ENCODE results near the gene CPEB2.
A peak's percentile ranks its signal among the peaks of the same experiment; 100 is the strongest.

The CPEB2 gene

GRCh38 chr4:15001869-15002658 is at the start of gene CPEB2:
Gene CPEB2, plus strand, starts transcription at chr4:15002481. Its CDS starts 193 bp downstream, at chr4:15002674.
- DNase-seq = peak; percentile 88 to 90

DNA sequence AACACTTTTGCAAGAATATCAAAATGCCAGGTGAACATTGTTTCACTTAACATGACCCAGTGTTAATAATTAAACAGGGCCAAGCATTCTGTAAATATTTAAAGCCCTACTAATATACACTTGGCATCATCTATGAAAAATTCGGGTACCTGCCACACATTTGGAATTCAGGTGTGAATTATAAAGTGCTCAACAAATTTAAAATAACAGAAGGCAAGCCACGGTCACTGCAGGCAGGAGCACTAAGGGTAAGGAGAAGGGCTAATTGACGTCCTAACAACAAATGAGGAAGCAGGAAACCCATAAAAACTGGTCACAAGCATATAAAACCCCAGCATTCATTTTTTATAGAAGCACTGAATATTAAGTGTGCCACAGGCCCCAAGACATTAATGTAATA is 43.8 kb upstream of the CPEB2 start:
- DNase-seq = no peak

DNA sequence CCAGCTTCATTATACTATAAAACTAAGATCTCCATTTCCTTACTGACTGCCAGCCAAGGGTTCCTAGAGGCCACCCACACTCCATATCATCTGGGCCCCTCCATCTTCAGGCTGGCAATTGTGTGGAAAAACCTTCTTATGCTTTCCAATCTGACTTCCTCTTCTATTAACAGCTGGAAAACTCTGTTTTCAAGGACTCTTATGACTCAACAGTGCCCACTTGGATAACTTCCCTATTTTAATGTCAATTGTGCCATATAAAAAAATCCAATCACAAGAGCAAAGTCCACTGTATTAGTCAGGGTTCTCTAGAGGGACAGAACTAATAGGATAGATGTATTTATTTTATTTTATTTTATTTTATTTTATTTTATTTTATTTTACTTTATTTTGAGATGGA is 41.0 kb upstream of the CPEB2 start:
- no peak for DNase-seq

- no peak for DNase-seq
Observed at GRCh38 chr4:14965071-14965470, 37.2 kb upstream of the CPEB2 start.

DNA sequence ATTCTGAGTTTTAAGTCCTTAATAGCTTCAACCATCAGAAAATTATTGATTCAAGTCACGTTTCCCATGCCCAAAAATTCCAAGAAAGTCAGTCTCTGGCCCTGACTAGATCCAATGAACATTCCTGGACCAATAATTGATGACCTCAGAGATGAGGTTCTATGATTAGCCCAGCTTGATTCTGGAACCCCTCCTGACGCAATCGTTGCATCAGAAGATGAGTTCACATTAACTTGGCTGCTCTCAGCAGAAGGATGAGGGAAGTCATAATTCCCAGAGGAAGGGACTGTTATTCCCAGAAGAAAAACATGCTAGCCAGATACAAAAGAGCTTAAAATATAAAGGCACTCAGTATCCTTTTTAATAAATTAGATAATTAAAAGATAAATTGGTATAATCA is 34.3 kb upstream of the CPEB2 start:
- no peak for DNase-seq

DNA sequence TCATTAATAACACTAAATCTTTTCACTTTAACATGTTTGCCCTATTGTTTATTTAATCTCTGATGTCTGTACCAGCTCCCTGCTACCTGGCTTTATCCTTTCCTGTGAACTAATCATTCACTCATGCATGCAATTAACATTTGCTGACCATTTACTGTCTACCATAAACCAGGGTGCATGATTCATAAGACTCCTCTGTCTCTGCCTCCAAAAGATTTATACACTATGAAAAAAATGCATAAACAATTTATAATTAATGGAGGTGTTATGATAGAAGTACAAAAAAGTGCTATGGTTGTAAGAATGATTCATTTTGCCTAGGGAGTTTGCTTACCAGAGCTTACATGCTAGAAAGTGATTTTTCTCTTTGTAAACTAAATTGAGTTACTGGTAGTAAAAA is 24.5 kb upstream of the CPEB2 start:
- DNase-seq = no peak

GRCh38 chr4:14984448-14984847 is 17.8 kb upstream of the CPEB2 start:
- no peak for DNase-seq

- no peak for DNase-seq
Observed at GRCh38 chr4:14985161-14985560, 17.1 kb upstream of the CPEB2 start.

DNA sequence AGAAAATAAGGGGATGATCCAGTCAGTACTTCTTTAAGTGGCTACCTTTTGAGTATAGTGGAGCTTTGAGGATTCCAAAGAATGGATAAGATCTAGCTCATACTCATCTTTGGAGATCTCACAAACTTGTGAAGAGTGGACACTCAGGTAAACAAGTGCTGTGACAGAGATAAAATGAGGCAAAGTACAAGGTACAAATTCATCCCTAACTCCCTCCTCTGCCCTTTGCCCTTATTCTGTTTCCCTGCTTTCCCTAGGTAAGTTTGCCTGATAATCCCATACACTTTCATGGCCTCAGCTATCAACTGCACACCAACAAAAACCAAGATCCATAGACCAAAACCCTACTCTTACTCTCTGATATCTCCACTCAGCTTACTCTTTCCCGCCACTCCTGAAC is 16.4 kb upstream of the CPEB2 start:
- no peak for DNase-seq

DNA sequence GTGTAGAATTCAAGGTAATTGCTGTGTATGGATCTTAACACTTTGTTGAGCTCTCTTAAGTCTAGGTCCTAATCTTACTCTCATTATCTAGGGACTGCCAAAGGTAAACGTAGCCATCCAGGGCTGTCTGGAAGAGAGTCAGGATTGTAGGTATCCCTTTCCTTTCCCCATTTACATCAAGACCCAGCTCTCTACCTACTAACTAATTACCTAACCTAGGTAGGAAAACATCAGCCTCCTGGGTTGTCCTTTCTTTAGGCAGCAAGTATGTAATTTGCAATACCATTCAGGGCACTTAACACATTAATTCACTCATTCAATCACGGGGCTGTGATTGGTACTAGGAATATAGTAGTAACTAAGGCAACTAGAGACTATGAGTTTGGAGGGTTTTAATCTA is 15.2 kb upstream of the CPEB2 start:
- no peak for DNase-seq

- DNase-seq = no peak
Observed at GRCh38 chr4:14990484-14990883, 11.8 kb upstream of the CPEB2 start.

DNA sequence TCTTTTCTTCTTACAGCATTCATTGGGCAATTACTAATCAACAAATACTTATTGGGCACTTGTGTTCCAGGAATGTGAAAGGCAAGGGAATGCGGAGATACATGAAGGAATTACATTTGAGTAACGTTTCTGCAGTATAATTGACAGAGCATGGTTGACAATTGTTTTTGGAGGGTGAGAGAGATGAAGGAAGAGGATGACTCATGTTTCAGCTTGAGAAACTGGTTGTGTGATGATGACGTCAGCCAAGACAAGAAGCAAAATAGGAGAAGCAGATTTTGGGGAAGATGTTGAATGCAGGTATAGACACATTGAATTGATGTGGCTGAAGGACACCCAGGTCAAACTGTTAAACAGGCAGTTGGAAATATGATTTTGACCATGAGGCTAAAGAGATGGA is 8.0 kb upstream of the CPEB2 start:
- DNase-seq = no peak

DNA sequence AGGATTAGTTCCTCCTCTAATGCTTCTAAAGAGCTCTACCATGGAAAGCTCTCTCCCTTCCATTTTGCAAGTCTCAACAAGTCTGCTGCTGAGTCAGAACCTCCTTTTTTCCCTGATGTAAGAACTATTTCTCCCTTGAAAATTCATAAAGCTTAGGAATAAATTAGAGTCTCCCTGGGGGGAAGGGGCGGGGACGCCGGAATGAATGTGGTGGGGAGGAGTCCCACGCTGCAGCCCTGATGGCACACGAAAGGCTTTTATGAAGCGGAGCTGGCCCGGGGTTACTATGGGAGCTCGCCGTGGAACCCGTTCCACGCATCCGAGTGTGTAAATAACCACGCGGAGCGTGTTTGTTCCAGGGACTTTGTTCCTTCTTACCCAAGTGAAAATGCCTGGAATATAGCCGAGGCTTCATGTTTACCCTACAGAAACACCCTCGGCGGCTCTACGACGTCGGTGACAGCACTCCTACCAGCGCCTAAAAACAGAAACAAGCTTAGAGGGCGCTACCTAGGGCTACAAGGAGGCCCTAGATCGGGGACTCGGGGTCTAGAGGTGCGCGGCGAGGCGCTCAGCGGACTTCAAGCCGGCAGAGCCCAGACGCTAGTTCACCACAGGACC is 923 bp upstream of the CPEB2 start:
- peak; percentile 37 to 45 for DNase-seq

- peak; percentile 65 to 82 for DNase-seq
Observed at GRCh38 chr4:15002659-15003400, 549 bp downstream of the CPEB2 start.

DNA sequence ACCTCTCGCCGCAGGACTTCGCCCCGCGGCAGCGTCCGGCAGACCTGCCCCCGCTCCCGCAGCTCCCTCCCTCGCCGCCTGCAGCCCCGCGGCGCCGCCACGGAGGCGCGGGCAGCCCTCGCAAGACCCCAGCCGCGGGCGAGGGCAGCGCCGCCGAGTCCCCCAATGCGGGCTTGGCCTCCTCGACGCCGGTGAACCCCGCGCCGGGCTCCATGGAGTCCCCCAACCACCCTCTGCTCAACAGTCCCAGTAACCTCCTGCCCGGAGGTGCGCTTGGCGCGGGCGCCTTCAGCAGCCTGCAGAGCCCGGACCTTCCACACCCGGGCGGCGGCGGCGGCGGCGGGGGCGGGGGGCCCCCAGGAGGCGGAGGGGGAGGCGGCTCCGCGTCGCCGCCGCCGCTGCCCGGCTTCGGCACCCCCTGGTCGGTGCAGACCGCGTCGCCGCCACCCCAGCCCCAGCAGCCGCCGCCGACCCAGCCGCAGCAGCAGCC is 1.2 kb downstream of the CPEB2 start:
- peak; percentile 53 to 66 for DNase-seq

DNA sequence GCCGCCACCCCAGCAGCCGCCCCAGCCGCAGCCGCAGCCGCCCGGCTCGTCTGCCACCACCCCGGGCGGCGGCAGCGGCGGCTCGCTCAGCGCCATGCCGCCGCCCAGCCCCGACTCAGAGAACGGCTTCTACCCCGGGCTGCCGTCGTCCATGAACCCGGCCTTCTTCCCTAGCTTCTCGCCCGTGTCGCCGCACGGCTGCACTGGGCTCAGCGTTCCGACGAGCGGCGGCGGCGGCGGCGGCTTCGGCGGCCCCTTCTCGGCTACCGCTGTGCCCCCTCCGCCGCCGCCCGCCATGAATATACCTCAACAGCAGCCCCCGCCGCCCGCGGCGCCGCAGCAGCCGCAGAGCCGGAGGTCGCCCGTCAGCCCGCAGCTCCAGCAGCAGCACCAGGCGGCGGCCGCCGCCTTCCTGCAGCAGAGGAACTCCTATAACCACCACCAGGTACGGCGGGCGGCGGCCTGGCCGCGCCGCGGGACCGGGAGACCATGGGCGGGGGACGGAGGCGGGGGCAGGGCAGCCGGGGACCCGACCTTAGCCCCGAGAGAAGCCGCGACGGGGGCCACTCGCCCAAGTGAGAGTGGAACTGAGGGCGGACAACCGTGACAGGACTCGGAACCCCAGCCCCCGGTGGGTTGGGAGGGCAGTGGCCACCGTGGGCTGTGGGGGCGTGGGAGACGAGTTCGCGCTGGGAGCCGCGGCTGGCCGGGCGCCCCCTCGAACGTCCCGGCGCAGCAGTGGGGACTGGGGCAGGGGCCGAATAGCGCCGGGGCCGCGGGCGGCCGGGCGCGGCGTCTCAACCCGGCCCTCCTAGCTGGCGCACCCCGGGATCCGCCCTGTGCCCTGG is 1.8 kb downstream of the CPEB2 start:
- DNase-seq = peak; percentile 49

DNA sequence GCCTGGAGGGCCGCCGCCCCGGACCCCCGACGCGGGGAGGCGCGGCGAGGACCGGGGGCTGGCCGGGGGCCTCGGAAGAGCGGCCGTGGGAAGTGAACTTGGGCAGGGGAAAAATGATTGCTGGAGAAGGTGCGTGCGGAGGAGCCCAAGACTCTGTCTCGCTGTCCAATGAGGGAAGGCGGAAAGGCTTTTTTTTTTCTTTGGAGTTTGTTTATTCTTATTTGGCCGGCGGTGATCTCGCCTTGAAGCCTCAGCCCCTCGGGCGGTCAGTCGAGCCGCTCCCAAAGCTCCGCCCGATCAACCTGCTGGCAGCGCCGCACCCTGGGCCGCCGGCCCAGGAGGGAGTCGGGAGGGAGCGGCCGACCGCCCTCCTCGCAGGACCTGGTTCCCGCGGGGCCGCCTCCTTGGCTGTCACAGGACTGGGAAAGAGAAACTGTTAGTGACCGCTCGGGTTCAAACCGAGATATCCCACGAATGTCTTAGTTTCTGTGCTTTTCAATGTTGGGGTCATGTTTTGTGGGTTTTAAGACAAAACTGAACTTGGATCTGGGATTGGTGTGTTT is 2.5 kb downstream of the CPEB2 start:
- DNase-seq = peak; percentile 24 to 31

- no peak for DNase-seq
Observed at GRCh38 chr4:15005474-15006115, 3.3 kb downstream of the CPEB2 start.

DNA sequence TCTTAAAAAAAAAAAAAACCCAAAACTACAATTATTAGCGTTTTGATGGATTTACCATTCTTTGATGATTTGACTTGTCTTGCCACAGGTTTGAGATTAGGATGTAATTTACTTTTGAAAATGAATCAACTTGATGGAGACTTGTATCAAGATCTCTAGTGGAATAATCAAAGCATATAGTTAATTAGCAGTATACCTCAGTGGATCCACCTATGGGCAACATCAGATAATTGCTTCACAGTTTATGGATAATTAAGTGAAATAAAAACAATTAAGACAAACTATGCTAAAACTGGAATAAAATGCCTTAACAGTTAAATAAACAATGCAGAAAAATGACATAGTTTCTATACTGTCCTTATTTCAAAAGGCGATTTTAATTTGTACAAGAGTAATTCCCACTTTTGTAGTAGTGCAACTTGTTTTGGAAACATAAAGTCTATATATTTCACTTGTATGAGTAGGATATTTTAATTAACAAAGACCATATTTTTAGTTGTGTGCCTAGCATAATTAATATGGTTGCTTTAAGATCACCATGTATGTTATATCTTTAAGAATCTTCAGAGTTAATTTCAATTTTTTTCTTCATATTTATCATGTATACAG is 4.2 kb downstream of the CPEB2 start:
- no peak for DNase-seq

DNA sequence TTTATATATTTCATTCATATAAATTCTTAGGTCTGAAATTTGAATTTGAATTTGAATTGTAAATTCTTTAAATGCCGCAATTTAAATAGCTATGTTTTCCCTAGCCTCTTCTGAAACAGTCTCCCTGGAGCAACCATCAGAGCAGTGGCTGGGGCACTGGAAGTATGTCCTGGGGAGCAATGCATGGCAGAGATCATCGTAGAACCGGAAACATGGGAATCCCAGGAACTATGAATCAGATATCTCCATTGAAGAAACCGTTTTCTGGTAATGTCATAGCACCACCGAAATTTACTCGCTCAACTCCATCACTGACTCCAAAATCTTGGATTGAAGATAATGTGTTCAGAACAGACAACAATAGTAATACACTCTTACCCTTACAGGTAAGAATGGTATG is 4.9 kb downstream of the CPEB2 start:
- no peak for DNase-seq

DNA sequence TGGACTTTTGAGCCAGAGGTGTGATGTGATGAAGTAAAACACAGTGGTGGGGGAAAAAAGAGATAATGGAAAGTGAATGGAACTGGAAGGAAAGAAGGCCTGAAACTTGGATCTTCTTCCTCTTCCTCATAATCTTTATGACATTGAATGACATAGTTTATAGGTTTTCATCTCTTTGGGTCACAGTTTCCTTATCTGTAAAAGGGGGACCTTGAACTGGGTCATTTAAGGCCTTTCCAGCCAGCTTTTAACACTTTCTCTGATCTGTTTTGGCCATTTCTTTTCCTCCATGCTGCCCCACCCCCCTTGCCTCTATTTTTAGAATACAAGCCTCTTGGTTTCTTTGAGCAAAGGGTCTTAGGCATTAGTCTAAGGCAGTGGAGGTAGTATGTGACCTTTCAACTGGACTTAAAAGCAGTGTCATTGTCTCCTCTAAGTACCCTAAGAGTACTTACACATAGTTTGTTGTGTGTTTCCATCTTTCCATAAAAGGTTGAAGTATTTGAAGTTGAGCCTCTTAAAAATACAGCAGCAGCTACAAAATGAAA is 7.8 kb downstream of the CPEB2 start:
- DNase-seq = no peak
